Effector memory CD8-positive, alpha-beta T cell (primary cell): ENCODE results near the gene ENTHD1.

Experiments
- ATAC-seq: fragments of 150-1000 bp; cut with Tn5 transposase; replicated peaks from 2 replicates; pipeline ENCODE4 v1.10.0; 2021; ENCODE audit warnings: mild to moderate bottlenecking, moderate library complexity
- DNase-seq, 3 experiments: peaks; one replicate each; pipeline ENCODE4 v3.0.0; 2021
- H3K27ac Mint-ChIP-seq, 2 donors: one replicate each; pipeline ENCODE4 v1.8.0; 2022; ENCODE audit warnings: mild to moderate bottlenecking in 2 of 2, mixed read lengths in 2 of 2, moderate library complexity in 2 of 2
- H3K27me3 Mint-ChIP-seq, 2 donors: one replicate each; pipeline ENCODE4 v1.8.0; 2022; ENCODE audit warnings: mixed read lengths in 2 of 2
- H3K36me3 Mint-ChIP-seq: one replicate; pipeline ENCODE4 v1.8.0; 2022; ENCODE audit warnings: mild to moderate bottlenecking, moderate library complexity, mixed read lengths; ENCODE audit not compliant: insufficient read depth
- H3K4me1 Mint-ChIP-seq, 2 donors: one replicate each; pipeline ENCODE4 v1.8.0; 2022; ENCODE audit warnings: low read depth in 2 of 2, mixed read lengths in 2 of 2
- H3K4me3 Mint-ChIP-seq, 2 donors: one replicate each; pipeline ENCODE4 v1.8.0; 2022; ENCODE audit warnings: mild to moderate bottlenecking in 2 of 2, mixed read lengths in 2 of 2, moderate library complexity in 2 of 2
- H3K9me3 Mint-ChIP-seq, 2 donors: one replicate each; pipeline ENCODE4 v1.8.0; 2022; ENCODE audit warnings: mixed read lengths in 2 of 2

The ENTHD1 gene

GRCh38 chr22:39932918-39933649, 39.5 kb upstream of the ENTHD1 start:
- Mint-ChIP-seq H3K4me1 (peaks cover 50 to 55% of the 10 kb centered on the region in 2 donors), H3K9me3 (no peaks in the 10 kb centered on the region), H3K27me3 (no peaks in the 10 kb centered on the region), H3K36me3 (peaks cover 18% of the 10 kb centered on the region), H3K27ac (peak overlapping the region; percentile 69 to 94), H3K4me3 (peak overlapping the region in 1 of 2 donors; percentile 80)
- DNase-seq (peak; percentile 52 to 63 (median 53)), ATAC-seq (peak; percentile 64)

GRCh38 chr22:39932166-39932565, 38.6 kb upstream of the ENTHD1 start:
- Mint-ChIP-seq H3K4me1 (peaks cover 41 to 45% of the 10 kb centered on the region in 2 donors), H3K9me3 (no peaks in the 10 kb centered on the region), H3K36me3 (peaks cover 21% of the 10 kb centered on the region), H3K27ac (no peak overlapping the region), H3K27me3 (no peaks in the 10 kb centered on the region), H3K4me3 (no peak overlapping the region)
- ATAC-seq (no peak), DNase-seq (no peak)

- Mint-ChIP-seq H3K27ac (no peak overlapping the region), H3K4me1 (peaks cover 36 to 40% of the 10 kb centered on the region in 2 donors), H3K4me3 (no peak overlapping the region), H3K36me3 (peaks cover 21% of the 10 kb centered on the region), H3K27me3 (no peaks in the 10 kb centered on the region), H3K9me3 (no peaks in the 10 kb centered on the region)
- no peak for DNase-seq
- ATAC-seq, result no peak
Measured at GRCh38 chr22:39931251-39931650, 37.7 kb upstream of the ENTHD1 start.

GRCh38 chr22:39928536-39929520, 35.3 kb upstream of the ENTHD1 start:
- no peaks in the 10 kb centered on the region for H3K27me3 Mint-ChIP-seq
- H3K4me1 Mint-ChIP-seq, result peaks cover 40 to 43% of the 10 kb centered on the region in 2 donors
- H3K27ac Mint-ChIP-seq, result peak overlapping the region in 1 of 2 donors; percentile 85
- H3K4me3 Mint-ChIP-seq, result no peak overlapping the region
- ATAC-seq (no peak), DNase-seq (no peak)
- H3K9me3 Mint-ChIP-seq, result no peaks in the 10 kb centered on the region
- H3K36me3 Mint-ChIP-seq, result peaks cover 29% of the 10 kb centered on the region

GRCh38 chr22:39927544-39927943, 34.0 kb upstream of the ENTHD1 start:
- DNase-seq (no peak), ATAC-seq (no peak)
- Mint-ChIP-seq H3K9me3 (no peaks in the 10 kb centered on the region), H3K4me1 (peaks cover 34 to 41% of the 10 kb centered on the region in 2 donors), H3K36me3 (peaks cover 26% of the 10 kb centered on the region), H3K27me3 (no peaks in the 10 kb centered on the region), H3K4me3 (no peak overlapping the region), H3K27ac (peak overlapping the region in 1 of 2 donors; percentile 85)

GRCh38 chr22:39926753-39927152, 33.2 kb upstream of the ENTHD1 start:
- Mint-ChIP-seq H3K27me3 (no peaks in the 10 kb centered on the region), H3K27ac (peak overlapping the region; percentile 44 to 83), H3K9me3 (no peaks in the 10 kb centered on the region), H3K4me3 (no peak overlapping the region), H3K4me1 (peaks cover 39 to 49% of the 10 kb centered on the region in 2 donors), H3K36me3 (peaks cover 26% of the 10 kb centered on the region)
- DNase-seq (no peak), ATAC-seq (no peak)

GRCh38 chr22:39925909-39926679, 32.5 kb upstream of the ENTHD1 start:
- H3K9me3 Mint-ChIP-seq, result no peaks in the 10 kb centered on the region
- DNase-seq, result no peak

GRCh38 chr22:39925273-39925672, 31.7 kb upstream of the ENTHD1 start:
- Mint-ChIP-seq H3K4me3 (no peak overlapping the region), H3K36me3 (peaks cover 34% of the 10 kb centered on the region), H3K9me3 (no peaks in the 10 kb centered on the region), H3K27ac (peak overlapping the region; percentile 83 to 96), H3K4me1 (peaks cover 51 to 64% of the 10 kb centered on the region in 2 donors), H3K27me3 (no peaks in the 10 kb centered on the region)
- ATAC-seq (no peak), DNase-seq (no peak)

More at GRCh38 chr22:39925909-39926679, 32.5 kb upstream of the ENTHD1 start:
- Mint-ChIP-seq H3K27ac (peak overlapping the region; percentile 83 to 96), H3K36me3 (peaks cover 26% of the 10 kb centered on the region), H3K27me3 (no peaks in the 10 kb centered on the region), H3K4me3 (no peak overlapping the region), H3K4me1 (peaks cover 43 to 56% of the 10 kb centered on the region in 2 donors)
- peak; percentile 58 for ATAC-seq

GRCh38 chr22:39924286-39924685, 30.7 kb upstream of the ENTHD1 start:
- DNase-seq (no peak), ATAC-seq (no peak)
- H3K4me3 Mint-ChIP-seq, result peak overlapping the region in 1 of 2 donors; percentile 57
- peaks cover 61 to 74% of the 10 kb centered on the region in 2 donors for H3K4me1 Mint-ChIP-seq
- H3K27ac Mint-ChIP-seq, result peak overlapping the region; percentile 83 to 96
- H3K36me3 Mint-ChIP-seq, result peaks cover 35% of the 10 kb centered on the region
- H3K9me3 Mint-ChIP-seq, result no peaks in the 10 kb centered on the region
- H3K27me3 Mint-ChIP-seq, result no peaks in the 10 kb centered on the region

- Mint-ChIP-seq H3K27me3 (no peaks in the 10 kb centered on the region), H3K9me3 (no peaks in the 10 kb centered on the region), H3K27ac (peak overlapping the region; percentile 83 to 96), H3K36me3 (peaks cover 35% of the 10 kb centered on the region), H3K4me1 (peaks cover 62 to 75% of the 10 kb centered on the region in 2 donors), H3K4me3 (peak overlapping the region in 1 of 2 donors; percentile 61)
- no peak for DNase-seq
- ATAC-seq, result no peak
Measured at GRCh38 chr22:39923696-39924095, 30.1 kb upstream of the ENTHD1 start.

GRCh38 chr22:39920134-39920743, 26.7 kb upstream of the ENTHD1 start:
- Mint-ChIP-seq H3K4me1 (peaks cover 70 to 88% of the 10 kb centered on the region in 2 donors), H3K36me3 (peaks cover 39% of the 10 kb centered on the region), H3K9me3 (no peaks in the 10 kb centered on the region), H3K4me3 (peak overlapping the region in 1 of 2 donors; percentile 74), H3K27me3 (no peaks in the 10 kb centered on the region), H3K27ac (peak overlapping the region; percentile 90 to 96)
- ATAC-seq (peak; percentile 65), DNase-seq (peak in 2 of 3 experiments; percentile 30 to 33)

- DNase-seq (no peak), ATAC-seq (no peak)
- H3K27ac Mint-ChIP-seq, result peak overlapping the region; percentile 42 to 96
- H3K36me3 Mint-ChIP-seq, result peaks cover 43% of the 10 kb centered on the region
- H3K9me3 Mint-ChIP-seq, result no peaks in the 10 kb centered on the region
- H3K27me3 Mint-ChIP-seq, result no peaks in the 10 kb centered on the region
- peak overlapping the region in 1 of 2 donors; percentile 89 for H3K4me3 Mint-ChIP-seq
- H3K4me1 Mint-ChIP-seq, result peaks cover 72 to 85% of the 10 kb centered on the region in 2 donors
Measured at GRCh38 chr22:39917776-39918495, 24.4 kb upstream of the ENTHD1 start.
